Activated T-helper 17 cell treated with anti-CD3 and anti-CD28 coated beads, Interleukin-2, amount 50 U/mL, for 72 hours (primary cell): ENCODE data around the gene TPM1. TPM values are rescaled to one million over a fixed set of nuclear protein-coding genes. Genes with fewer than 3 reads are reported as not detected.
A peak's percentile ranks its signal among the peaks of the same experiment; 100 is the strongest.

Source experiments
- ATAC-seq: fragments of 150-1000 bp; cut with Tn5 transposase; replicated peaks from 2 replicates; pipeline ENCODE4 v1.10.0; 2021; ENCODE audit warnings: mild to moderate bottlenecking, moderate library complexity
- H3K27ac Mint-ChIP-seq: one replicate; pipeline ENCODE4 v1.8.0; 2022; ENCODE audit warnings: mixed read lengths
- H3K27me3 Mint-ChIP-seq: one replicate; pipeline ENCODE4 v1.8.0; 2022; ENCODE audit warnings: mixed read lengths
- H3K36me3 Mint-ChIP-seq: one replicate; pipeline ENCODE4 v1.8.0; 2022; ENCODE audit warnings: low read depth, mild to moderate bottlenecking, mixed read lengths
- H3K4me1 Mint-ChIP-seq: one replicate; pipeline ENCODE4 v1.8.0; 2022; ENCODE audit warnings: mixed read lengths
- H3K4me3 Mint-ChIP-seq: one replicate; pipeline ENCODE4 v1.8.0; 2022; ENCODE audit warnings: mild to moderate bottlenecking, mixed read lengths
- H3K9me3 Mint-ChIP-seq: one replicate; pipeline ENCODE4 v1.8.0; 2022; ENCODE audit warnings: mixed read lengths
- total RNA-seq, 2 donors: library from RNA; stranded (reverse); gene quantifications; one replicate each; pipeline ENCODE4 v1.2.3, GENCODE V29; 2022

Gene TPM1
- total RNA-seq, 2 donors from 2014 or later = 3.0 to 9.7 TPM

- Mint-ChIP-seq H3K9me3 (no peaks in the 10 kb centered on the region), H3K27me3 (peaks cover 13% of the 10 kb centered on the region), H3K27ac (no peak overlapping the region), H3K4me3 (no peak overlapping the region), H3K36me3 (no peaks in the 10 kb centered on the region), H3K4me1 (peaks cover 11% of the 10 kb centered on the region)
- no peak for ATAC-seq
Measured at GRCh38 chr15:63051156-63052066, 8.9 kb downstream of the TPM1 start.

GRCh38 chr15:63052077-63052841 is 9.7 kb downstream of the TPM1 start:
- Mint-ChIP-seq H3K36me3 (no peaks in the 10 kb centered on the region), H3K9me3 (no peaks in the 10 kb centered on the region), H3K27ac (peak overlapping the region; percentile 19), H3K27me3 (peaks cover 5% of the 10 kb centered on the region), H3K4me3 (no peak overlapping the region), H3K4me1 (peaks cover 11% of the 10 kb centered on the region)
- ATAC-seq = no peak

- H3K27me3 Mint-ChIP-seq = no peaks in the 10 kb centered on the region
Measured at GRCh38 chr15:63052961-63053698, 10.6 kb downstream of the TPM1 start.

GRCh38 chr15:63054281-63054683 is 11.7 kb downstream of the TPM1 start:
- ATAC-seq = no peak
- no peak overlapping the region for H3K27ac Mint-ChIP-seq
- peaks cover 18% of the 10 kb centered on the region for H3K36me3 Mint-ChIP-seq

More at GRCh38 chr15:63052961-63053698, 10.6 kb downstream of the TPM1 start:
- peaks cover 8% of the 10 kb centered on the region for H3K36me3 Mint-ChIP-seq
- H3K9me3 Mint-ChIP-seq = no peaks in the 10 kb centered on the region
- ATAC-seq = no peak
- no peak overlapping the region for H3K4me3 Mint-ChIP-seq
- H3K27ac Mint-ChIP-seq = no peak overlapping the region
- H3K4me1 Mint-ChIP-seq = peaks cover 11% of the 10 kb centered on the region

GRCh38 chr15:63054985-63055384 is 12.4 kb downstream of the TPM1 start:
- H3K4me3 Mint-ChIP-seq = no peak overlapping the region
- no peak for ATAC-seq
- no peaks in the 10 kb centered on the region for H3K9me3 Mint-ChIP-seq
- peaks cover 22% of the 10 kb centered on the region for H3K36me3 Mint-ChIP-seq
- no peaks in the 10 kb centered on the region for H3K27me3 Mint-ChIP-seq
- H3K4me1 Mint-ChIP-seq = no peaks in the 10 kb centered on the region
- no peak overlapping the region for H3K27ac Mint-ChIP-seq

More at GRCh38 chr15:63054281-63054683, 11.7 kb downstream of the TPM1 start:
- Mint-ChIP-seq H3K27me3 (no peaks in the 10 kb centered on the region), H3K4me3 (no peak overlapping the region), H3K4me1 (peaks cover 7% of the 10 kb centered on the region), H3K9me3 (no peaks in the 10 kb centered on the region)

- Mint-ChIP-seq H3K36me3 (peaks cover 41% of the 10 kb centered on the region), H3K27ac (no peak overlapping the region), H3K27me3 (no peaks in the 10 kb centered on the region), H3K9me3 (no peaks in the 10 kb centered on the region), H3K4me3 (no peak overlapping the region), H3K4me1 (no peaks in the 10 kb centered on the region)
- no peak for ATAC-seq
Measured at GRCh38 chr15:63056829-63057228, 14.3 kb downstream of the TPM1 start.

- Mint-ChIP-seq H3K36me3 (peaks cover 50% of the 10 kb centered on the region), H3K27me3 (no peaks in the 10 kb centered on the region), H3K27ac (no peak overlapping the region), H3K4me3 (no peak overlapping the region), H3K9me3 (no peaks in the 10 kb centered on the region), H3K4me1 (no peaks in the 10 kb centered on the region)
- ATAC-seq = no peak
Measured at GRCh38 chr15:63057468-63058345, 15.2 kb downstream of the TPM1 start.

- no peak overlapping the region for H3K4me3 Mint-ChIP-seq
- no peak for ATAC-seq
- no peaks in the 10 kb centered on the region for H3K27me3 Mint-ChIP-seq
- H3K4me1 Mint-ChIP-seq = no peaks in the 10 kb centered on the region
- no peaks in the 10 kb centered on the region for H3K9me3 Mint-ChIP-seq
- no peak overlapping the region for H3K27ac Mint-ChIP-seq
- peaks cover 58% of the 10 kb centered on the region for H3K36me3 Mint-ChIP-seq
Measured at GRCh38 chr15:63059075-63059474, 16.5 kb downstream of the TPM1 start.

GRCh38 chr15:63059573-63060216 is 17.1 kb downstream of the TPM1 start:
- peaks cover 62% of the 10 kb centered on the region for H3K36me3 Mint-ChIP-seq
- no peaks in the 10 kb centered on the region for H3K27me3 Mint-ChIP-seq
- no peak for ATAC-seq
- no peak overlapping the region for H3K4me3 Mint-ChIP-seq
- no peaks in the 10 kb centered on the region for H3K9me3 Mint-ChIP-seq
- H3K4me1 Mint-ChIP-seq = no peaks in the 10 kb centered on the region
- no peak overlapping the region for H3K27ac Mint-ChIP-seq

- H3K4me1 Mint-ChIP-seq = no peaks in the 10 kb centered on the region
- H3K27ac Mint-ChIP-seq = no peak overlapping the region
- H3K9me3 Mint-ChIP-seq = no peaks in the 10 kb centered on the region
- H3K27me3 Mint-ChIP-seq = no peaks in the 10 kb centered on the region
- H3K36me3 Mint-ChIP-seq = peaks cover 66% of the 10 kb centered on the region
- no peak for ATAC-seq
- no peak overlapping the region for H3K4me3 Mint-ChIP-seq
Measured at GRCh38 chr15:63060699-63061098, 18.2 kb downstream of the TPM1 start.

GRCh38 chr15:63061975-63062374 is 19.4 kb downstream of the TPM1 start:
- ATAC-seq = no peak
- no peaks in the 10 kb centered on the region for H3K27me3 Mint-ChIP-seq
- no peaks in the 10 kb centered on the region for H3K9me3 Mint-ChIP-seq
- no peak overlapping the region for H3K4me3 Mint-ChIP-seq
- no peaks in the 10 kb centered on the region for H3K4me1 Mint-ChIP-seq
- peaks cover 73% of the 10 kb centered on the region for H3K36me3 Mint-ChIP-seq
- H3K27ac Mint-ChIP-seq = no peak overlapping the region

- Mint-ChIP-seq H3K9me3 (no peaks in the 10 kb centered on the region), H3K27ac (no peak overlapping the region), H3K4me1 (no peaks in the 10 kb centered on the region)
Measured at GRCh38 chr15:63063164-63063756, 20.7 kb downstream of the TPM1 start.

GRCh38 chr15:63063877-63064409 is 21.4 kb downstream of the TPM1 start:
- peaks cover 58% of the 10 kb centered on the region for H3K36me3 Mint-ChIP-seq
- no peak for ATAC-seq
- H3K9me3 Mint-ChIP-seq = no peaks in the 10 kb centered on the region
- no peaks in the 10 kb centered on the region for H3K4me1 Mint-ChIP-seq
- no peak overlapping the region for H3K4me3 Mint-ChIP-seq
- H3K27me3 Mint-ChIP-seq = no peaks in the 10 kb centered on the region
- H3K27ac Mint-ChIP-seq = no peak overlapping the region

More at GRCh38 chr15:63063164-63063756, 20.7 kb downstream of the TPM1 start:
- Mint-ChIP-seq H3K4me3 (no peak overlapping the region), H3K27me3 (no peaks in the 10 kb centered on the region), H3K36me3 (peaks cover 63% of the 10 kb centered on the region)
- no peak for ATAC-seq
